SK-N-SH (cell line): ENCODE results near the gene C10orf90. TPM values are rescaled to one million over a fixed set of nuclear protein-coding genes. Genes with fewer than 3 reads are reported as not detected.
A peak's percentile ranks its signal among the peaks of the same experiment; 100 is the strongest.

ENCODE experiments used
- CTCF ChIA-PET: fragments of 300-600, 350-600 bp; formaldehyde crosslinking; extraction: SDS; loops from one replicate; lab custom pipeline; 2021; lab: Yijun Ruan, JAX
- POLR2A ChIA-PET: fragments of 350-600 bp; sonication (Branson Sonifier 250); formaldehyde crosslinking; extraction: SDS; loops from one replicate; lab custom pipeline; 2020; ENCODE audit warnings: antibody characterized with exemption, inconsistent platforms; lab: Yijun Ruan, JAX
- DNase-seq: peaks from one replicate; pipeline ENCODE4 v3.0.0; 2012
- H2AFZ ChIP-seq: fragments of 200-600 bp; sonication (generic); 2 replicates; pipeline ENCODE4 v1.8.1; 2016; ENCODE audit warnings: antibody characterized with exemption, mild to moderate bottlenecking, low read depth
- H3F3A ChIP-seq: fragments of 200-600 bp; sonication (generic); replicated peaks from 2 replicates; pipeline ENCODE3; 2016; ENCODE audit warnings: antibody characterized with exemption, mild to moderate bottlenecking; ENCODE audit not compliant: insufficient read depth
- H3K27ac ChIP-seq, 2 experiments: fragments of 200-500 bp in 1 of 2; fragments of 200-600 bp in 1 of 2; sonication (Bioruptor generic) in 1 of 2; sonication (generic), shearing (Covaris generic) in 1 of 2; 2 replicates each; pipeline versions ENCODE4 v1.5.1 to v1.6.1; 2014 to 2016; ENCODE audit warnings: low read depth in 2 of 2, inconsistent platforms in 1 of 2, low read length in 1 of 2, mild to moderate bottlenecking in 1 of 2, mixed read lengths in 1 of 2
- H3K27me3 ChIP-seq: fragments of 200-600 bp; sonication (generic), shearing (Covaris generic); 2 replicates; pipeline ENCODE4 v1.6.1; 2016; ENCODE audit warnings: mixed run types; ENCODE audit not compliant: insufficient read depth
- H3K36me3 ChIP-seq, 2 experiments: fragments of 200-500 bp in 1 of 2; fragments of 200-600 bp in 1 of 2; sonication (Bioruptor generic) in 1 of 2; sonication (generic) in 1 of 2; replicated peaks in 1 of 2; 2 replicates each; pipeline versions ENCODE3 to v1.5.1; 2014 to 2016; ENCODE audit warnings: low read length in 1 of 2, mild to moderate bottlenecking in 1 of 2; ENCODE audit not compliant: insufficient read depth in 2 of 2, control insufficient read depth in 1 of 2
- H3K4me1 ChIP-seq, 2 experiments: fragments of 200-500 bp in 1 of 2; fragments of 200-600 bp in 1 of 2; sonication (Bioruptor generic) in 1 of 2; sonication (generic), shearing (Covaris generic) in 1 of 2; 2 replicates each; pipeline versions ENCODE4 v1.5.1 to v1.6.1; 2014 to 2016; ENCODE audit warnings: low read depth in 1 of 2, low read length in 1 of 2, mixed run types in 1 of 2; ENCODE audit not compliant: insufficient read depth in 2 of 2, control insufficient read depth in 1 of 2
- H3K4me2 ChIP-seq: fragments of 200-600 bp; sonication (generic), shearing (Covaris generic); 2 replicates; pipeline ENCODE4 v1.6.1; 2017; ENCODE audit warnings: mixed run types
- H3K4me3 ChIP-seq, 2 experiments: fragments of 200-500 bp in 1 of 2; fragments of 200-600 bp in 1 of 2; sonication (Bioruptor generic) in 1 of 2; sonication (generic), shearing (Covaris generic) in 1 of 2; 2 replicates each; pipeline versions ENCODE4 v1.5.1 to v1.8.1; 2014 to 2016; ENCODE audit warnings: low read depth in 2 of 2, inconsistent platforms in 1 of 2, low read length in 1 of 2, mild to moderate bottlenecking in 1 of 2, mixed read lengths in 1 of 2, moderate library complexity in 1 of 2
- H3K79me2 ChIP-seq: fragments of 200-600 bp; sonication (generic); 2 replicates; pipeline ENCODE4 v1.8.1; 2017; ENCODE audit warnings: mild to moderate bottlenecking; ENCODE audit not compliant: insufficient read depth
- H3K9ac ChIP-seq: fragments of 200-600 bp; sonication (generic); 2 replicates; pipeline ENCODE4 v1.6.1; 2017; ENCODE audit warnings: mixed run types
- H3K9me2 ChIP-seq: fragments of 200-600 bp; sonication (generic); 2 replicates; pipeline ENCODE4 v1.6.1; 2017; ENCODE audit warnings: mixed run types
- H3K9me3 ChIP-seq: fragments of 200-600 bp; sonication (generic); 2 replicates; pipeline ENCODE4 v1.6.1; 2017; ENCODE audit warnings: mixed run types, mild to moderate bottlenecking, moderate library complexity
- H4K20me1 ChIP-seq: fragments of 200-600 bp; sonication (generic); 2 replicates; pipeline ENCODE4 v1.6.1; 2017; ENCODE audit warnings: mild to moderate bottlenecking, mixed run types; ENCODE audit not compliant: insufficient read depth
- CHD2 ChIP-seq: fragments of 150-350 bp; IDR thresholded peaks from 2 replicates; pipeline ENCODE4 v1.6.1; 2018; ENCODE audit warnings: low read length; ENCODE audit not compliant: partially characterized antibody
- ELF1 ChIP-seq: IDR thresholded peaks from 2 replicates; pipeline ENCODE4 v1.4.0; 2012
- EP300 ChIP-seq, 2 experiments: IDR thresholded peaks; 2 replicates each; pipeline versions ENCODE4 v1.4.0 to v1.6.1; 2012; ENCODE audit warnings: borderline replicate concordance in 1 of 2, low read depth in 1 of 2, low read length in 1 of 2
- EZH2phosphoT487 ChIP-seq: fragments of 200-600 bp; sonication (generic); IDR thresholded peaks from 2 replicates; pipeline ENCODE4 v1.6.1; 2017; ENCODE audit warnings: low read depth, mixed run types, mild to moderate bottlenecking, antibody characterized with exemption, moderate library complexity, borderline replicate concordance
- FOSL2 ChIP-seq: IDR thresholded peaks from 2 replicates; pipeline ENCODE4 v1.4.0; 2012; ENCODE audit warnings: low read depth, mild to moderate bottlenecking, moderate library complexity, borderline replicate concordance
- FOXJ3 ChIP-seq: sonication (generic); formaldehyde crosslinking; IDR thresholded peaks from 2 replicates; pipeline ENCODE4 v1.5.1; 2020; ENCODE audit warnings: mild to moderate bottlenecking, missing genetic modification reagents
- GABPA ChIP-seq: IDR thresholded peaks from 2 replicates; pipeline ENCODE4 v1.4.0; 2012; ENCODE audit warnings: low read depth, mild to moderate bottlenecking
- IRF3 ChIP-seq: fragments of 150-350 bp; IDR thresholded peaks from 2 replicates; pipeline ENCODE4 v1.6.1; 2016; ENCODE audit warnings: mild to moderate bottlenecking, low read depth, low read length
- MAX ChIP-seq: IDR thresholded peaks from 2 replicates; pipeline ENCODE4 v1.4.0; 2012; ENCODE audit warnings: low read depth
- MXI1 ChIP-seq: IDR thresholded peaks from 2 replicates; pipeline ENCODE4 v1.6.1; 2012; ENCODE audit warnings: mild to moderate bottlenecking, low read depth, low read length, improper control_type of control experiment
- NFIC ChIP-seq: IDR thresholded peaks from 2 replicates; pipeline ENCODE4 v1.4.0; 2012; ENCODE audit warnings: borderline replicate concordance
- PBX3 ChIP-seq: IDR thresholded peaks from 2 replicates; pipeline ENCODE4; 2012
- POLR2AphosphoS5 ChIP-seq: IDR thresholded peaks from 2 replicates; pipeline ENCODE4 v1.6.1; 2012; ENCODE audit warnings: low read depth, low read length
- RCOR1 ChIP-seq: fragments of 150-350 bp; IDR thresholded peaks from 2 replicates; pipeline ENCODE4 v1.6.1; 2017; ENCODE audit warnings: antibody characterized with exemption, low read length
- REST ChIP-seq: IDR thresholded peaks from 2 replicates; pipeline ENCODE4 v1.6.1; 2012; ENCODE audit warnings: mild to moderate bottlenecking, low read depth, low read length, moderate library complexity
- RXRA ChIP-seq: IDR thresholded peaks from 2 replicates; pipeline ENCODE4 v1.4.0; 2012; ENCODE audit warnings: low read depth, mild to moderate bottlenecking, borderline replicate concordance
- SIN3A ChIP-seq: IDR thresholded peaks from 2 replicates; pipeline ENCODE4 v1.6.1; 2012; ENCODE audit warnings: low read depth, mild to moderate bottlenecking, low read length, moderate library complexity, borderline replicate concordance
- SMC3 ChIP-seq: IDR thresholded peaks from 2 replicates; pipeline ENCODE4 v1.6.1; 2012; ENCODE audit warnings: low read depth, low read length, improper control_type of control experiment
- TAF1 ChIP-seq: IDR thresholded peaks from 2 replicates; pipeline ENCODE4 v1.6.1; 2012; ENCODE audit warnings: low read depth, mild to moderate bottlenecking, low read length, moderate library complexity, borderline replicate concordance
- TEAD4 ChIP-seq: IDR thresholded peaks from 2 replicates; pipeline ENCODE4 v1.4.0; 2012; ENCODE audit warnings: mild to moderate bottlenecking, borderline replicate concordance; ENCODE audit not compliant: insufficient read depth
- USF2 ChIP-seq: fragments of 150-350 bp; IDR thresholded peaks from 2 replicates; pipeline ENCODE4 v1.6.1; 2017; ENCODE audit warnings: antibody characterized with exemption, low read length, low read depth, borderline replicate concordance
- ZBTB33 ChIP-seq: IDR thresholded peaks from 2 replicates; pipeline ENCODE4 v1.4.0; 2012; ENCODE audit warnings: low read depth, borderline replicate concordance
- WGBS: methylation state at CpG from one replicate; pipeline ENCODE4 v1.1.6; 2017; ENCODE audit warnings: low lambda C conversion rate; 5-methylcytosine and 5-hydroxymethylcytosine counted together
- polyA plus RNA-seq, 3 experiments: library from polyadenylated mRNA; depleted of rRNA; stranded (reverse); fragments of >200 nt; gene quantifications; 2 replicates each; pipeline ENCODE4 v1.2.3, GENCODE V29; 2012

C10orf90 gene
- polyA plus RNA-seq, 1 of the 3 experiments (the other 2 are of a cell fraction), result 0.21 TPM

GRCh38 chr10:126397640-126398382 lies 272.7 kb downstream of the C10orf90 start:
- peak overlapping the region; percentile 68 for H3K9ac ChIP-seq
- ChIA-PET POLR2A (no interaction called here), CTCF (interaction anchor here (1.5 to 1.6 kb wide), 2 partner anchors 100 to 106 kb away, joined by 4 to 5 read pairs; no protein-coding TSS in a partner anchor)
- no peaks in the 10 kb centered on the region for H3K9me2 ChIP-seq
- no peaks in the 10 kb centered on the region for H4K20me1 ChIP-seq
- no peak overlapping the region; the same call in 1 of the 2 replicates for H2AFZ ChIP-seq
- peaks cover 16 to 30% of the 10 kb centered on the region in 2 experiments for H3K4me1 ChIP-seq
- H3K27me3 ChIP-seq, result no peaks in the 10 kb centered on the region
- H3F3A ChIP-seq, result peaks cover 17% of the 10 kb centered on the region
- peak overlapping the region; percentile 77 for H3K4me2 ChIP-seq
- DNase-seq, result peak; percentile 48
- 0% methylated on average over 3 of the region's 4 CpGs for WGBS
- no peaks in the 10 kb centered on the region for H3K79me2 ChIP-seq
- peak overlapping the region; percentile 96 to 98 for H3K27ac ChIP-seq
- peak overlapping the region in 1 of 2 experiments; percentile 51; a peak in 2 of 4 replicates for H3K4me3 ChIP-seq
- H3K9me3 ChIP-seq, result no peaks in the 10 kb centered on the region
- H3K36me3 ChIP-seq, result no peaks in the 10 kb centered on the region
- TF ChIP-seq MAX (peak; percentile 79), USF2 (no peak), SIN3A (peak; percentile 43; the same call in 1 of the 2 replicates), EZH2phosphoT487 (no peak), MXI1 (no peak), EP300 (IDR thresholded peaks at IDR 0.05; ENCODE audit: borderline replicate concordance in 1 of 2, low read depth in 1 of 2, low read length in 1 of 2) (peak; percentile 61 to 98; a peak in 3 of 4 replicates), FOXJ3 (CRISPR knock-in tag) (no peak), SMC3 (no peak), PBX3 (peak; percentile 80), REST (no peak; the same call in 1 of the 2 replicates), TAF1 (no peak; the same call in 1 of the 2 replicates), RCOR1 (0 out of 2 replicates have a peak, but pooled peaks have one; percentile 5), ELF1 (0 out of 2 replicates have a peak, but pooled peaks have one; percentile 11), POLR2AphosphoS5 (peak; percentile 71), RXRA (peak; percentile 93), CHD2 (no peak), FOSL2 (peak; percentile 95), ZBTB33 (peak; percentile 85; the same call in 1 of the 2 replicates), GABPA (no peak), NFIC (peak; percentile 96), IRF3 (no peak), TEAD4 (peak; percentile 98)
